Hematopoietic multipotent progenitor cell treated with erythropoietin and hydrocortisone succinate and interleukin-3 and kit ligand, for 17 days (in vitro differentiated cells): ENCODE data around the gene TNC.

ENCODE experiments used
- DNase-seq: peaks from one replicate; pipeline ENCODE4 v3.0.0-alpha.2; 2015; ENCODE audit warnings: low spot score

The TNC gene

GRCh38 chr9:115098226-115098965 lies 19.6 kb downstream of the TNC start:
- DNase-seq, result no peak

DNA sequence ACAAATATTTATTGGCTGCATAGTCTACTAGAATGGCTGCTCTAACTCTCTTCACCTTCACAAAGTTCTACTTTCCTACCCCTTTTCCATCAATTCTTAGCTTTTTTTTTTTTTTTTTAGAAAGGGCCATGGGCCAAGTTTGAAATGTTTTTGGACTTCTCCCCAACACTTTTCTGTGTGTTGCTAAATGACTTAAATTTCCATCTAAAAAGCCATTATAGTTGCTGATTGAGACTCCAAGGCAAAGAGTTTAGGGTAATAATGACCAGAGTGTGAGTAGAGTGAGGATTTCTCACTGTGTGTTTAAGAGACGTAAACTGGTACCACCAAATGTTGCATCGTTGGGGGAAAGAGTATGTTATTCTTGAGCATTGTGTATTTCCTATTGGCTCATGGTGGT lies 24.4 kb downstream of the TNC start:
- DNase-seq, result no peak

DNA sequence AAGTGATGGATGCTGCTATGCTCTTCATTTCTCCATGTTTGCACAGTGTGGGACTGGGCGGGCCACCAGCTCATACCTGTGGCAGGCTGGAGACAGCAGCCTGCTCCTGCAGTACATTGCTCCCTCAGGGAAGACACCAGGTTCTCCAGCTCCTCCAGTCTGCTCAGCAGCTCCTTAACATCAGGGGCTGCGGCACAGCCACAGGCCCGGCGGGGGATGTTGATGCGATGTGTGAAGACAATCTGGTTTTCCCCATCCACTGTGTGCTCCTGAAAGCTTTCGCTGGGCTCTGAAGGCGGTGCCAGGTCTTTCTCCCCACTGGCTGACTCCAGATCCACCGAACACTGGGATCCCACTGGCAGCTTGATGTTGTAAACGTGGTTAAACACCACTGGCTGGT lies 27.5 kb downstream of the TNC start:
- DNase-seq, result no peak

GRCh38 chr9:115088860-115089259 lies 29.1 kb downstream of the TNC start:
- DNase-seq, result no peak

DNA sequence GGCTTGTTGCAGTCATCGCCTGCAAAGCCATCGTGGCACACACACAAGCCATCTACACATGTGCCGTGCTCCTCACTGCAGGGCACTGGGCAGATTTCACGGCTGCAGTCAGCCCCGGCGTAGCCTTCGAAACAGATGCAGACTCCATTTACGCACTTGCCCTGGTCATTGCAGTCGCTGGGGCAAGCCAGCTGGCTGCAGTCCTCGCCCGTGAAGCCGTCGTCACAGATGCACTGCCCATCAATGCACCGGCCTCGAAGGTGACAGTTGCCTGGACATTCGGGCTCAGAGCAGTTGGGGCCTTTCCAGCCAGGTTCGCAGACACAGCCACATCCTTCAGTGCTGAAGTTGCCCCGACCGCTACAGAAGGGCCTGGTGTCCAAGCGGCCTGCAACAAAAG lies 31.1 kb downstream of the TNC start:
- no peak for DNase-seq

DNA sequence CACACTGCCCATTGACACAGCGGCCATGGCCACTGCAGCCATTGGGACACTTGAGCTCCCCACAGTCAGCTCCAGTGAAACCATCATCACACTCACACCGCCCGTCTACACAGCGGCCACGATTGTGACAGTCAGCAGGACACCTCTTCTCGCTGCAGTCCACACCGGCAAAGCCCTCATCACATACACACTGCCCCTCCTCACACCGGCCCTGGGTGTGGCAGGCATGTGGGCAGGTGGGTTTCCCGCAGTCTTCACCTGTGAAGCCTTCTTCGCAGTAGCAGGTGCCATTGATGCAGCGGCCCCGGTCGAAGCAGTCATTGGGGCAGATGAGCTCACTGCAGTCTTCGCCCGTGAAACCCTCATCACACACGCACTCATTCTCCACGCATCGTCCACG lies 31.5 kb downstream of the TNC start:
- no peak for DNase-seq

DNA sequence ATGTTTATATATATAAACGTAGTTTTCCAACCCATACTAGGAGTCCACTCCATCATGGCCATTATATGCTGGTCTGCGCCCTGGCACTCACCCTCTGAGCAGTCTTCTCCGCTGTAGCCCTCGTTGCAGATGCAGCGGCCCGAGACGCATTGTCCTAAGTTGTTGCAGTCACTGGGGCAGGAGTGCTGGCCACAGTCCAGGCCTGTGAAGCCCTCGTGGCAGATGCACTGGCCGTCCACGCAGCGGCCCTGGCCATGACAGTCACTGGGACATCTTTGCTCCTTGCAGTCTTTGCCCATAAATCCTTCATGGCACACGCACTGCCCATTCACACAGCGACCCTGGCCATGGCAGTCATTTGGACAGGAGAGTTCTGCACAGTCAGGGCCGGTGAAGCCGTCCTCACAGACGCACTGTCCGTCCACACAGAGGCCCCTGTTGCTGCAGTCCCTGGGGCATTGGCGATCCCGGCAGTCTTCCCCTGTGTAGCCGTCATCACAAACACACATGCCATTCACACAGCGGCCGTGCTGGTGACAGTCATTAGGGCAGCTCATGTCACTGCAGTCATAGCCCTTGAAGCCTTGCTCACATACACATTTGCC lies 32.1 kb downstream of the TNC start:
- no peak for DNase-seq

GRCh38 chr9:115084709-115085108 lies 33.2 kb downstream of the TNC start:
- DNase-seq, result no peak

DNA sequence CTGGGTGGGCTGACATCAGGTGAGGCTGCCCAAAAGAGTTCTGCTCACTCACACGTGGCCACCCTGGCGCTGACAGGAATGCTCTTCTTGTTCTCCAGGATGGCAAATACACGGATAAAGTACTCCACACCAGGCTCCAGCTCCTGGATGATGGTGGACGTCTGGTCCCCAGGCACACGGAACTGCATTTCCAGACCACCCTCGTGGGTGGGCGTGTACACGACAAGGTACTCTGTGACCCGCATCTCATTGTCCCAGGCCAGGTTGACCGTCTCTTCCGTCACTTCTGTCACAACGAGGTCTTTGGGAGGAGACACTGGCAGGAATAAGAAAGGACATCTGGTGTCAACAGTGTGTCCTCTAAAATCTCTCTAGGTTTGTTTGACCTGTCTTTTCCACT lies 33.8 kb downstream of the TNC start:
- no peak for DNase-seq

DNA sequence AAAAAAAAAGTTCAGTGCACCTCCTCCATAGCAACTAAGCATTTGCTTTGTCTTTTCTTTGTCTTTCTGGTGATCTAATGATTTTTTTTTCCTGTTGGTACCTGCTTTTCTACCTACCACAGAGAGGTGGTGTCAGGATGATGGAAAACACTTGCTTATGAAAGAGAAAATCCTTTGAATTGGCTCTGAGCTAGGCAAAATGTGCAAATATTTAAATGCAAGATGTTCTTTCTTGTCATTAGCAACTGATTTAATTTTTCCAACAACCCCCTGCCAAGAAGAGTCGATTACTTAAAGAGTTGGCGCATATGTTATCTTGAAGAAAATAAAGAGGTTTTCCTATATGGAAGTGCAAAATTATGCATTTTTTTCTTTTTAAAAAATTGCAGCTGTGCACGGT lies 37.7 kb downstream of the TNC start:
- no peak for DNase-seq

DNA sequence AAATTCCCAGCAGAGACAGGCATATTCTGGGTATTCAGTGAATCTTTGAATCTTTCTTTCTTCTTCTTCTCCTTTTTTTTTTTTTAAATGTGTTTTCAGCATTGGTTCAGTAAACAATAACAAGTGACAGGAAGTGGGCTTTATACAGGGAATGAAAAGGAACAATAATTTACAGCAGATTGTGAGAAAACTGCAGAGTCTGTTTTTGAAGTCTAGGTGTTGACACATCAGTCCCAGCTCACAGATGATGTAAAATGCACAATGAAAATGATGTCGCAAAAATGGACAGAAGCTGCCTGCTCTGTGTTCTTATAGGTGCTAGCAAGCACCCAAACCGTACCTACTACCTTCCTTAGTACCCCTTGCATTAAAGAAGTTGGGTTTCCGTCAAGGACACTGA lies 38.8 kb downstream of the TNC start:
- no peak for DNase-seq

DNA sequence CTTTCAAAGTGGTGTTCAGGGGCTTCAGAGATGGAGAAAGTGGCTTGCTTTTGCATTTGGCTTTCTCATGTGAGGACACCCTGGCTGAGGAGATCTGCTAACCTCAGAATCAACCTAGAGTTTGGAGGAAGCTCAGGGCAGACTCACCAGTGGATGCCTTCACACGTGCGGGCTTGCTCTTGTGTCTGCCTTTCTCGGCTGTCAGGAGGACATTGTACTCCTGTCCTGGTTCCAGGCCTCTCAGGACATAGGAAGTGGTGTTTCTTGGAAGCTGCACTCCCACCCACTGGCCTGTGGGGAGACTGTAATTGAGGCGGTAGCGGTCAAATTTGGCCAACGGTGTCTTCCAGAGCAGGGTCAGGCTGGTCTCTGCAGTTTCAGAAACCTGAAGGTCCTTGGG lies 44.5 kb downstream of the TNC start:
- no peak for DNase-seq

DNA sequence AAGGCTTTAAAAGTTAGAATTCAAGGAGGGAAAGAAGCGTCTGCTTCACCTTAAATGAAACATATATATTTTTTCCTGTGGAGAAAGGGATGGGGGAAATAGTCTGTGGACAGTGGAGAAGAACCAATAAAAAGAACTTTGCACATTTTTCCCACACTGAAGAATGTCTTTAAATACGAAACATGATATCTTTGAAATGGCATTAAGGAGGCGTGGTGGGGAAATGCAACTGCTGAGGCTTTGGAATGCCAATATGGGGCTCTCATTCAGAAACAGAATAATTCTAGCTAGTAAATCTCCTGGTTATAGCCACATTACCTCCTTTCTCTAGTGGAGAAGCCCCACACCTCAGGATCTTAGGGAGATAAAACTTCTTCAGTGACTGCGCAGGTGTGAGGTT lies 46.8 kb downstream of the TNC start:
- no peak for DNase-seq

- no peak for DNase-seq
Measured at GRCh38 chr9:115069771-115070170, 48.2 kb downstream of the TNC start.

DNA sequence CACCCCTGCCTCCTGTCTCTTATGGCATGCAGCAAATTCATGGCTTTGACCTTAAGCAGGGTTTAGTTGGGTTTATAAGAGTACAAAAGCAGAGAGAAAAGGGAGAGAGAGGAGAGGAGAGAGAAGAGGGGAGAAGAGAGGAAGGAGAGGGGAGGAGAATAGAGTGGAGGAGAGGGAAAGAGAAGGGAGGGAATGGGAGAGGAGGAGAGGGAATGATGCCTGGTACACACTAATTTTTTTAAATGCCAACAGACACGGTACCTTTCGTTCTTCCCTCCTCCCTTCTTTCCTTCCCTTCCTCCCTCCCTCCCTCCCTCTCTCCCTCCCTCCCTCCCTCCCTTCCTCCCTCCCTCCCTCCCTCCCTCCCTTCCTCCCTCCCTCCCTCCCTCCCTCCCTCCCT lies 48.7 kb downstream of the TNC start:
- DNase-seq, result no peak

DNA sequence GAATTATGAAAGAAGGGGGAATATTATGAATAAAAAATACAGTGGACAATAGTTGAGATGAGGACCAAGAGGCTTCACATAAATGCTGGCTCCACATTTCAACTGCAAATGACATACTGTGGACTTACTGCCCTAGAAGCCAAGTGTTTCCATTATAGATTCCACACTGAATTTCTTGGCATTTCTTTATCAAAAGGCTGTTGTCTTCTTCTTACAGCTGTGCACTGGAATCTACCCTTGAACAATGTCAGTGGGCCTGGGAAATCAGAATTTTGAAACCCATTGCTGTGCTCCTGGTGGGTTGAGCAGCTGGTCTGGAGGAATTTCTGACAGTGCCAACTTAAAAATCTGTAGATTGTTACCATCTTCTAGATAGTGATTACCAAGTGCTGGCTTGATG lies 49.9 kb downstream of the TNC start:
- DNase-seq, result no peak

DNA sequence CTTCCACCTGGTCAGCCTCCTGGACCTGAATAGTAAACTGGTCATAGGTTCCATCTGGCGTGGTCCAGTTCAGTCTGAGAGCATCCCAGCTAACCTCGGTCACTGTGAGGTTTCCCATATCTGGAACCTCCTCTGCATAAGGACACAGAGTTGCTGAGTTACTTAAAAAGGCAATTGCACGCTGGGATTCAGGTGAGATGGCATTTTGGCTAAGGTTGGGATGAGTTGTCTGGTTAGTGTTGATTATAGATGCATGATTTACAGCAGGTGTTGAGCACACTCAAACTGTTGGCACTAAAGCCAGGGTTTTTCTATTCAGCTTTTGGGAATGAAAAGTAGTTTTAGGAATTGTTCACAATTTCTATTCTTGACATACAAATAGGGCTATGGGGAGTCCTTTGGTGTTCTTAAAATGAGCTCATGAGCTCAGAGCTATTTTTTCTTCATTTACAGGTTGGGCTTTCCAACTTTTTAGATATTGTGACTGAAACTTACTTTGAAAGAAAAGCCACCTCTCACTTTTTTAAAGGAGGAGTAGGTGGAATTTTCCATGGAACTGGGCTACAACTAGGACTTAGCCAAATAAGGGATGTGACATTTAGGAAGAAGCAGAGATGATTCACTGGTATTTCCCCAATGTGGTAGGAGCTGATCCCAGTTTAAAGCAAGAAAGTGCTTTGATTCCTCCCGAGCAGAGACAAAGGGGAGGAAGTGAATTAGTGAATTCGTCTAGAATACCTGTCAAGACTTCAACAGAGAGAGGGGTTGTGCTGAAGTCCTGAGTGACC lies 54.7 kb downstream of the TNC start:
- no peak for DNase-seq

- no peak for DNase-seq
Measured at GRCh38 chr9:115058684-115059315, 59.2 kb downstream of the TNC start.

GRCh38 chr9:115058175-115058574 lies 59.8 kb downstream of the TNC start:
- DNase-seq, result no peak

GRCh38 chr9:115057559-115057958 lies 60.4 kb downstream of the TNC start:
- DNase-seq, result no peak

- DNase-seq, result no peak
Measured at GRCh38 chr9:115050002-115050490, 67.9 kb downstream of the TNC start.

DNA sequence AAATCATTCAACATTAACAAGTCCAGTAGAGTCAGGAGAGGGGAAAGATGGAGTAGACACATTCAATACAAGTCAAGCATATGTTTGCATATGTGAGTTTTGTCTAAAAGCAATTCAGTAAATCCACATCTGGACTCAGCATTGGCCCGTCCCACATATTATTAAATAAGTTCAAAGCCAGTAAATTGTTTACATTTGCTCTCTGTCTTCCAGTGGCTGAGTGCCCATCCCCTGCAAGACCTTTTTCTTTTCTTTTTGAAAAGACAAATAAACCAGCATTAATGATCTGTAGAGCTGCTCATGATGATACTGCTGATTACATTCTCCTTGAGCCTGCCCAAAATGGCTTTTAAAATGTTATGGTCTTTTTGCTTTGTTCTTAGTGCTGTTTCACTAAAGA lies 71.1 kb downstream of the TNC start:
- DNase-seq, result no peak

DNA sequence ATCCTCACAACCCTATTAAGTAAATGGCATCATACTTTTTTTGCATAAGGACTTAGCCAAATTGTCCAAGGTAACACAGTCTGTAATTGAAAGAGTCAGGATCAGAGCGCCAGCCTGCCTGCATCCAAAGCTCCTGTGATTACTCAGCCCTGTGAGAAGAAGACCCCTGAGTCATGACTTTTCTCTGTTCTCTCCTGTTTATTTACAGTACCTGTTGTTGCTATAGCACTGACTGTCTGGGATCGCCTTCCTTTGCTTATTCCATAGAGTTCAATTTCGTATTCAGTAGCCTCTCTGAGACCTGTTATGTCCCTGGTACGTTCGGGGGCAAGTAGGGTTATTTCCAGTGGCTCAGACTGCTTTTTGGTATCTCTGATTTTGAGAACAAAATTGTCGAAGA lies 71.8 kb downstream of the TNC start:
- DNase-seq, result no peak
